Measurements from ENCODE around the gene DIP2C.

Gene DIP2C

GRCh38 chr10:535952-536351 lies 153.5 kb downstream of the DIP2C start:
- no peaks in the 10 kb centered on the region for H3F3A ChIP-seq (ENCODE audit: low read depth)
- TF ChIP-seq CTCF (conservative IDR thresholded peaks at IDR 0.05; ENCODE audit: low read length) (no peak), EZH2phosphoT487 (IDR thresholded peaks at IDR 0.05; ENCODE audit: borderline replicate concordance) (no peak)
- H3K9me3 ChIP-seq (ENCODE audit: insufficient read depth, low read depth, low read length), result no peaks in the 10 kb centered on the region
- peaks cover 12% of the 10 kb centered on the region for H3K27me3 ChIP-seq (ENCODE audit: insufficient read depth, low read length, poor library complexity, severe bottlenecking)
- no peaks in the 10 kb centered on the region for H3K4me1 ChIP-seq (ENCODE audit: insufficient read depth, low read length, poor library complexity, severe bottlenecking)
- no peak overlapping the region for H3K9ac ChIP-seq (ENCODE audit: low read depth, low read length, poor library complexity, severe bottlenecking)
- H2AFZ ChIP-seq (ENCODE audit: low read length), result no peak overlapping the region
- no peaks in the 10 kb centered on the region for H3K9me2 ChIP-seq (replicated peaks; ENCODE audit: low read depth, low read length)
- no peak overlapping the region for H3K4me2 ChIP-seq (ENCODE audit: low read depth, low read length, poor library complexity, severe bottlenecking)
- H3K36me3 ChIP-seq (ENCODE audit: insufficient read depth, low read length), result no peaks in the 10 kb centered on the region
- H3K79me2 ChIP-seq (ENCODE audit: insufficient read depth, low read length), result no peaks in the 10 kb centered on the region
- no peak overlapping the region for H3K4me3 ChIP-seq (ENCODE audit: low read length, poor library complexity, severe bottlenecking)
- H4K20me1 ChIP-seq (ENCODE audit: insufficient read depth, low read length, poor library complexity, severe bottlenecking), result no peaks in the 10 kb centered on the region

- TF ChIP-seq CTCF (conservative IDR thresholded peaks at IDR 0.05; ENCODE audit: low read length) (no peak), EZH2phosphoT487 (IDR thresholded peaks at IDR 0.05; ENCODE audit: borderline replicate concordance) (no peak)
- Histone ChIP-seq H3K27me3 (ENCODE audit: insufficient read depth, low read length, poor library complexity, severe bottlenecking) (peaks cover 10% of the 10 kb centered on the region), H3K4me1 (ENCODE audit: insufficient read depth, low read length, poor library complexity, severe bottlenecking) (no peaks in the 10 kb centered on the region), H3K79me2 (ENCODE audit: insufficient read depth, low read length) (no peaks in the 10 kb centered on the region), H2AFZ (ENCODE audit: low read length) (no peak overlapping the region), H3K4me2 (ENCODE audit: low read depth, low read length, poor library complexity, severe bottlenecking) (no peak overlapping the region), H3K9me3 (ENCODE audit: insufficient read depth, low read depth, low read length) (no peaks in the 10 kb centered on the region), H3K9me2 (replicated peaks; ENCODE audit: low read depth, low read length) (no peaks in the 10 kb centered on the region), H4K20me1 (ENCODE audit: insufficient read depth, low read length, poor library complexity, severe bottlenecking) (no peaks in the 10 kb centered on the region), H3K9ac (ENCODE audit: low read depth, low read length, poor library complexity, severe bottlenecking) (no peak overlapping the region), H3K4me3 (ENCODE audit: low read length, poor library complexity, severe bottlenecking) (no peak overlapping the region), H3K36me3 (ENCODE audit: insufficient read depth, low read length) (no peaks in the 10 kb centered on the region), H3F3A (ENCODE audit: low read depth) (no peaks in the 10 kb centered on the region)
These were observed 154.4 kb downstream of the DIP2C start for GRCh38 chr10:535051-535450.

GRCh38 chr10:534047-534566 lies 155.4 kb downstream of the DIP2C start:
- no peaks in the 10 kb centered on the region for H3K79me2 ChIP-seq (ENCODE audit: insufficient read depth, low read length)

More at GRCh38 chr10:534047-534566, 155.4 kb downstream of the DIP2C start:
- Histone ChIP-seq H3K9me2 (replicated peaks; ENCODE audit: low read depth, low read length) (no peaks in the 10 kb centered on the region), H3K27me3 (ENCODE audit: insufficient read depth, low read length, poor library complexity, severe bottlenecking) (peaks cover under 1% of the 10 kb centered on the region), H3K9ac (ENCODE audit: low read depth, low read length, poor library complexity, severe bottlenecking) (no peak overlapping the region), H3K36me3 (ENCODE audit: insufficient read depth, low read length) (no peaks in the 10 kb centered on the region), H3F3A (ENCODE audit: low read depth) (no peaks in the 10 kb centered on the region), H2AFZ (ENCODE audit: low read length) (no peak overlapping the region), H3K4me1 (ENCODE audit: insufficient read depth, low read length, poor library complexity, severe bottlenecking) (no peaks in the 10 kb centered on the region), H3K9me3 (ENCODE audit: insufficient read depth, low read depth, low read length) (no peaks in the 10 kb centered on the region), H3K4me2 (ENCODE audit: low read depth, low read length, poor library complexity, severe bottlenecking) (no peak overlapping the region), H3K4me3 (ENCODE audit: low read length, poor library complexity, severe bottlenecking) (no peak overlapping the region), H4K20me1 (ENCODE audit: insufficient read depth, low read length, poor library complexity, severe bottlenecking) (no peaks in the 10 kb centered on the region)
- TF ChIP-seq EZH2phosphoT487 (IDR thresholded peaks at IDR 0.05; ENCODE audit: borderline replicate concordance) (no peak), CTCF (conservative IDR thresholded peaks at IDR 0.05; ENCODE audit: low read length) (no peak)

Measured in Loucy (cell line).